ENCODE results near the gene WARS2. TPM values are rescaled to one million over a fixed set of nuclear protein-coding genes. Genes with fewer than 3 reads are reported as not detected.
A peak's percentile ranks its signal among the peaks of the same experiment; 100 is the strongest.

Gene WARS2
- total RNA-seq, 1 donor from 2014 or later, result 13.4 TPM

DNA sequence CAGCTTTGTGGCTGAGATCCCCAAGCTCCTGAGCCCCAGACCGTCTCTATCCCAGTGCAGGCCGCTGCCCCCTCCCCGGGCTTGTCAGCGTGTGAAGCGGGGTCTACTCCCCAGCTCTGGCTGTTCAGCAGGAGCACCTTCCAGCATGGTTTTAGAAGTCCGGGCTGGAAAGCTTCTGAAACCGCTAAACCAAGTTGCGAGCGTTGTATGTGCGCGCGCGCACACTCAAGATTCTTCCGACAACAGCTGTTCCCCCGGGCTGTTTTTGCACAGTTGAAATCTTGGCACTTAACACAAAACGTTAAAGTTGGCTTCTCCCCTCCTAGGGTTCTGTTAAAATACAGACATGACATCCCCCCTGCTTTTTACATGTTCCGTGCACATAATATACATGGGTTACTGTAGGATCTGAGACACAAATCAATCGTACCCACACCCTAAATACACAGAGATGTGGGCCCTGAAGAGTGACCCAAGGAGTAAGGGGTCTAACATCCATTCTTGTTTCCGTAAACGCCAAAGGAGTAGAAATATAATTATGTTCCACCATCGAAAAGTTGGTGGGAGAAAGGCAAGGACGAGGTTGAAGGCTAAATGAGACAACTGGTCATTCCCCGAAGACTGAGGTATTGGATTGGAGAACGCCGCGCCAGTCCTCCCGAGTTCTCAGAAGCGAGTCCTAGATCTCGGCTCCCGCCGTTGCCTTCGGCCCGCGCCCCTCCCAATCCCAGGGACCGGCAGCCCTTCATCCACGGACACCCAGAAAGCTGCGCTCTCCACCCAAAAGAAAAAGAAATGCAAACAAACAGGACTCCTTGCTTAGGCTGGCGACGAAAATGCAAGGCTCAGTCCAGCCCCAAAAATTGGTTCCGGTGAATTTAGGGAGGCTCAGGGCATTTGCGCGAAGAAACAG, 153.6 kb downstream of the WARS2 start:
- Histone ChIP-seq H3K4me3 (peak overlapping the region; percentile 39), H3K36me3 (no peaks in the 10 kb centered on the region), H3K9me3 (no peaks in the 10 kb centered on the region), H3K4me1 (peaks cover 6% of the 10 kb centered on the region), H3K27me3 (peaks cover 100% of the 10 kb centered on the region), H3K27ac (no peak overlapping the region)
- TF ChIP-seq, protein P1, sequence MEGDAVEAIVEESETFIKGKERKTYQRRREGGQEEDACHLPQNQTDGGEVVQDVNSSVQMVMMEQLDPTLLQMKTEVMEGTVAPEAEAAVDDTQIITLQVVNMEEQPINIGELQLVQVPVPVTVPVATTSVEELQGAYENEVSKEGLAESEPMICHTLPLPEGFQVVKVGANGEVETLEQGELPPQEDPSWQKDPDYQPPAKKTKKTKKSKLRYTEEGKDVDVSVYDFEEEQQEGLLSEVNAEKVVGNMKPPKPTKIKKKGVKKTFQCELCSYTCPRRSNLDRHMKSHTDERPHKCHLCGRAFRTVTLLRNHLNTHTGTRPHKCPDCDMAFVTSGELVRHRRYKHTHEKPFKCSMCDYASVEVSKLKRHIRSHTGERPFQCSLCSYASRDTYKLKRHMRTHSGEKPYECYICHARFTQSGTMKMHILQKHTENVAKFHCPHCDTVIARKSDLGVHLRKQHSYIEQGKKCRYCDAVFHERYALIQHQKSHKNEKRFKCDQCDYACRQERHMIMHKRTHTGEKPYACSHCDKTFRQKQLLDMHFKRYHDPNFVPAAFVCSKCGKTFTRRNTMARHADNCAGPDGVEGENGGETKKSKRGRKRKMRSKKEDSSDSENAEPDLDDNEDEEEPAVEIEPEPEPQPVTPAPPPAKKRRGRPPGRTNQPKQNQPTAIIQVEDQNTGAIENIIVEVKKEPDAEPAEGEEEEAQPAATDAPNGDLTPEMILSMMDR (IDR thresholded peaks at IDR 0.05), result no peak
- intact Hi-C loops (cut with DNase I), result no loop called here
- DNase-seq, result no peak
- ATAC-seq, result no peak

DNA sequence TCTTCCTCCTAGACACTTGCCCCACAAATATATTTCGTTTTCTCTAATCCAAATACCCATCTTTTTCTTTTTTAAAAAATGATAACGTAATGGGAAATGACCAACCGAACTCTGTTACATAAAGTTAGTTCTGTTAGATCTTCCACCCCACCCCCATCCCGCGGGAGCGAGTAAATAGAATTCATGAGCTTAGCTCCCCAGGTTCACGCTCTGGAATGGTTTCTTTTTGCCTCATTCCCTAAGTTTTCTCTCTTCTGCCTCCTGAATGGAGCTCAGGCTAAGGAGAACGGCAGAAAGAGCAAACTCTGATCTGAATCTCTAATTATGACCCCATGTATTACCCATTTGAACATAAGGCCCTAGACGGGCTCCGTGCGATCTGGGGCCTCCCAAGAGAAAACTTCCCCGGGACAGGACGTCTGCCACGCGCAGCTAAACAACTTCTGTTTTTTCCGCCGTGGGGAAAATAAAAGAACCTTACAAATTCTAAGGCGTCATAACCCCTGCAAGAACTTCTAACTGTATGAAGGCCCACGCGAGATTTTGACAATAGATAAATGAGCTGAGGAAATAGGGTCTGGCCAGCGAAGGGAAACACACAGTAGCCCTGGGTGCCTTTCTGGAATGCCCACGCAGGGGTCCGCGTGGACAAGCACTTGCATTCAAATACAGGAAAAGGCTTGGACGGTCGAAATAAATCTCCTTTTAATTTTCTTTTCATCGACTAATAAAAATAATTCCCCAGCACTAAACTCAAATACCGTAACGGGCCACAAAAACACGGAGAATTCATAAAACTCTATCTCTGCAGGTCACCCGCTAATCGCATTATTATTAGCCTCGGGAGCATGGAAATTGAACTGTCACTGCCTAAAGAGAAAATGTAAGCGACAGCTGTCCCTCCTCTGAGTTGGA, 154.6 kb downstream of the WARS2 start:
- no peaks in the 10 kb centered on the region for H3K36me3 ChIP-seq
- no peaks in the 10 kb centered on the region for H3K9me3 ChIP-seq
- H3K27me3 ChIP-seq, result peaks cover 98% of the 10 kb centered on the region
- TF ChIP-seq, protein P1 (IDR thresholded peaks at IDR 0.05), result no peak
- DNase-seq, result no peak
- H3K4me1 ChIP-seq, result peaks cover 6% of the 10 kb centered on the region
- ATAC-seq, result no peak
- no peak overlapping the region for H3K27ac ChIP-seq
- intact Hi-C loops (cut with DNase I), result no loop called here
- H3K4me3 ChIP-seq, result no peak overlapping the region

DNA sequence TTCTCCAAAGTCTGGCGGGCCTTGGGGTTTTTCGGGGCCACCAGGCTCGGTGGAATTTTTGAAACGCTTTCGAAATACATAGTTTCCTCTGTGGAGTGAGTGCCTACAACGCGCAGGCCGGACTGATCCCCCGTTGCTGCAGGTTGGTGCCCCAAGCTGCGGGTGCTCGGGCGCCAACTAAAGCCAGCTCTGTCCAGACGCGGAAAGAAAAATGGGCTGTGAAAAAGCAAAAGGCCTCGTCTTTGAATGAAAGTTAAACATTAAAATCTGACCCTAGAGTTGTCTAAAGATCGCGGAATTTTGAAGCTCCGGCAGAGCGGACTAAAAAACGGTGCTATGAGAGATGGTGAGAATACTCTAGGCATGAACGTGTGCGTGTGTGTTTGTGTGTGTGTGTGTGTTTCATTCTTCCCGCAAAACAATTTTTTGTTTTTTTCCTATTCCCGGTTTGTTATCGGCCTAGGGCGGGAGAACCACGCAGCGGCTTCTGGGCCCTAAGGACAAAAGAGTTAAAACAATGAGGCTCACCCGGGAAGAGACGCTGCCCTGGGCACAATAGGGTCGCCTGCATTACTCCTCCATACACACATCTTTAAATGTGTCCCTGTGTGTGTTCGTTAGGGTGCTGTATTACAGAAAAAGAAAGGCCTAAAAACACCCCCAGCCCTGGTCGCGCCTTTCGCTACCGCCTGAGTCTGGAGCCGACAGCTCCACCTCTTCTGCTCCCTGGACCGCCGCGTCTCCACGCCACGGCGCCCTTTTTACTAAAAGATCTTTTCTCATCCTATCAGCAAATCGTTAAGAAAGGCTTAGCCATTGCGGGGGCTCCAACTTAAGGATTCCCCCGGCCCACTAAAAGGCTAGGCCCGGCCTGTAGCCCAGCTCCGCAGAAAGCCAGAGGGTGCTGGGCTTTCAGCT, 155.5 kb downstream of the WARS2 start:
- Histone ChIP-seq H3K27me3 (peaks cover 98% of the 10 kb centered on the region), H3K36me3 (no peaks in the 10 kb centered on the region), H3K9me3 (no peaks in the 10 kb centered on the region), H3K4me3 (peak overlapping the region; percentile 36), H3K4me1 (peaks cover 6% of the 10 kb centered on the region), H3K27ac (no peak overlapping the region)
- TF ChIP-seq, protein P1 (IDR thresholded peaks at IDR 0.05), result no peak
- DNase-seq, result no peak
- intact Hi-C loops (cut with DNase I), result no loop called here
- no peak for ATAC-seq

DNA sequence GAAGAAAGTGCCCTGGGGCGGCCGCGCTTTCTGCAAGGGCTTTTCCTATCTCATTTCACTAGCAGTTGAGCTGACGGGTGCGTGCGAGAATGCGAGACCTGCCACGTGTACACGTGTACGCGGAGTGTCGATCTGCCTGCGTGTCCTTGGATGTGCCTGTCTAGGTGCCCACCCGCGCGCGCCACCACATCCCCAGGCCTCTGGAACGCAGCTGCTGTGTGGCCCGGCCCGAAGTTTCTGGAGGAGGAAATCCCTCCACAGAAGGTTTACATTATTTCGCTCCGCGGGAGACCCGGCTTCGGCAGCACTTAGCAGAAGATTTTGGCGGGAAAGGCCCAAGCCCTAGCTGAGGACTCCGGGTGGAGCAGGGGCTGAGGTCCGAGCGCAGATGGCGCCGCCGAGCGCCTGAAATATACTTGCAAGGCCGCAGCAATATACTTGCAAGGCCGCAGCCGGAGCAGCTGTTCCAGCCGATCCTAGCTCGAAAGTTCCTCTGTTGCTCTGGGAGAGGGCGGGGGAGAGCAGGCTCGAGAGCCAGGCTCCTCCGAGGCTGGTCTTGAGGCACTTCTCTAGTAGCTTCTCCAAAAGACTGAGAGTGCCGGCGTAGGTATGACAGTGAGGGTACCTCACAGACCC, 156.2 kb downstream of the WARS2 start:
- peak; percentile 58 for ATAC-seq
- no peaks in the 10 kb centered on the region for H3K9me3 ChIP-seq
- H3K27me3 ChIP-seq, result peaks cover 98% of the 10 kb centered on the region
- H3K36me3 ChIP-seq, result no peaks in the 10 kb centered on the region
- H3K27ac ChIP-seq, result no peak overlapping the region
- TF ChIP-seq, protein P1 (IDR thresholded peaks at IDR 0.05), result no peak
- intact Hi-C loops (cut with DNase I), result no loop called here
- no peak for DNase-seq
- peak overlapping the region; percentile 36 for H3K4me3 ChIP-seq
- peaks cover 10% of the 10 kb centered on the region for H3K4me1 ChIP-seq

All from upper lobe of right lung (tissue), 1 donor.